H9 (cell line): ENCODE measurements around the gene NR4A2. TPM values are rescaled to one million over a fixed set of nuclear protein-coding genes. Genes with fewer than 3 reads are reported as not detected.

Source experiments
- DNase-seq: peaks from one replicate; pipeline ENCODE4 v3.0.0-alpha.2; 2017
- H2AFZ ChIP-seq: one replicate; pipeline ENCODE4 v1.6.1; 2013; ENCODE audit warnings: mild to moderate bottlenecking, low read length, control low read depth, moderate library complexity
- H2AK5ac ChIP-seq: 2 replicates; pipeline ENCODE4 v1.6.1; 2013; ENCODE audit warnings: low read length, control low read depth, mixed read lengths; ENCODE audit not compliant: insufficient read length
- H2BK120ac ChIP-seq: one replicate; pipeline ENCODE4 v1.6.1; 2013; ENCODE audit warnings: low read depth, mild to moderate bottlenecking, low read length, control low read depth, inconsistent platforms; ENCODE audit not compliant: poor library complexity, severe bottlenecking
- H2BK12ac ChIP-seq: 2 replicates; pipeline ENCODE4 v1.6.1; 2013; ENCODE audit warnings: low read length, control low read depth, mixed read lengths, low read depth; ENCODE audit not compliant: insufficient read length
- H2BK15ac ChIP-seq: 2 replicates; pipeline ENCODE4 v1.6.1; 2013; ENCODE audit warnings: low read depth, low read length, control low read depth
- H2BK20ac ChIP-seq: one replicate; pipeline ENCODE4 v1.6.1; 2013; ENCODE audit warnings: low read depth, mild to moderate bottlenecking, low read length, control low read depth, inconsistent platforms; ENCODE audit not compliant: poor library complexity, severe bottlenecking
- H2BK5ac ChIP-seq: 2 replicates; pipeline ENCODE4 v1.6.1; 2013; ENCODE audit warnings: low read length, control low read depth, mixed read lengths; ENCODE audit not compliant: insufficient read length
- H3K14ac ChIP-seq: 2 replicates; pipeline ENCODE4 v1.6.1; 2013; ENCODE audit warnings: low read length, control low read depth; ENCODE audit not compliant: insufficient read depth
- H3K18ac ChIP-seq: 2 replicates; pipeline ENCODE4 v1.6.1; 2013; ENCODE audit warnings: low read depth, mild to moderate bottlenecking, mixed read lengths, low read length, control low read depth; ENCODE audit not compliant: insufficient read length
- H3K23ac ChIP-seq: 2 replicates; pipeline ENCODE4 v1.6.1; 2013; ENCODE audit warnings: low read length, control low read depth, mixed read lengths, low read depth; ENCODE audit not compliant: insufficient read length
- H3K23me2 ChIP-seq: 2 replicates; pipeline ENCODE4 v1.6.1; 2013; ENCODE audit warnings: low read depth, mild to moderate bottlenecking, mixed read lengths, low read length, control low read depth; ENCODE audit not compliant: insufficient read length, poor library complexity, severe bottlenecking
- H3K27ac ChIP-seq: 2 replicates; pipeline ENCODE4 v1.5.1; 2013; ENCODE audit warnings: low read length, control low read depth, mixed read lengths, low read depth; ENCODE audit not compliant: insufficient read length
- H3K27me3 ChIP-seq: 2 replicates; pipeline ENCODE4 v1.6.1; 2013; ENCODE audit warnings: low read length, control low read depth, inconsistent platforms; ENCODE audit not compliant: insufficient read depth
- H3K4ac ChIP-seq: 2 replicates; pipeline ENCODE4 v1.6.1; 2013; ENCODE audit warnings: low read depth, mild to moderate bottlenecking, control low read depth, inconsistent platforms, low read length, moderate library complexity
- H3K4me1 ChIP-seq: 2 replicates; pipeline ENCODE4 v1.6.1; 2013; ENCODE audit warnings: low read length, control low read depth, inconsistent platforms; ENCODE audit not compliant: insufficient read depth
- H3K4me2 ChIP-seq: 2 replicates; pipeline ENCODE4 v1.6.1; 2013; ENCODE audit warnings: low read length, control low read depth, mixed read lengths; ENCODE audit not compliant: insufficient read length, insufficient read depth
- H3K56ac ChIP-seq: 2 replicates; pipeline ENCODE4 v1.6.1; 2013; ENCODE audit warnings: low read depth, mild to moderate bottlenecking, mixed read lengths, low read length, control low read depth; ENCODE audit not compliant: insufficient read length
- H3K79me1 ChIP-seq: 2 replicates; pipeline ENCODE4 v1.6.1; 2013; ENCODE audit warnings: low read depth, mild to moderate bottlenecking, moderate library complexity, low read length, control low read depth, inconsistent platforms; ENCODE audit not compliant: insufficient read depth, poor library complexity, severe bottlenecking
- H3K79me2 ChIP-seq: 2 replicates; pipeline ENCODE4 v1.6.1; 2013; ENCODE audit warnings: low read length, control low read depth, inconsistent platforms; ENCODE audit not compliant: insufficient read depth
- H3K9ac ChIP-seq: 2 replicates; pipeline ENCODE4 v1.6.1; 2013; ENCODE audit warnings: low read length, control low read depth, mixed read lengths; ENCODE audit not compliant: insufficient read length; ENCODE audit errors: extremely low read depth
- H3K9me3 ChIP-seq: one replicate; pipeline ENCODE4 v1.6.1; 2013; ENCODE audit warnings: low read depth, low read length, inconsistent platforms; ENCODE audit not compliant: control insufficient read depth
- H3T11ph ChIP-seq: one replicate; pipeline ENCODE4 v1.6.1; 2013; ENCODE audit warnings: mild to moderate bottlenecking, low read length, control low read depth, inconsistent platforms
- H4K20me1 ChIP-seq: one replicate; pipeline ENCODE4 v1.6.1; 2013; ENCODE audit not compliant: control insufficient read depth, insufficient read length, insufficient read depth
- H4K5ac ChIP-seq: 2 replicates; pipeline ENCODE4 v1.6.1; 2013; ENCODE audit warnings: low read depth, mild to moderate bottlenecking, mixed read lengths, low read length, control low read depth; ENCODE audit not compliant: insufficient read length
- H4K8ac ChIP-seq: replicated peaks from 2 replicates; pipeline ENCODE4 v1.6.1; 2013; ENCODE audit warnings: low read length, control low read depth, mixed read lengths, low read depth; ENCODE audit not compliant: insufficient read length
- H4K91ac ChIP-seq: 2 replicates; pipeline ENCODE4 v1.6.1; 2013; ENCODE audit warnings: low read depth, mild to moderate bottlenecking, moderate library complexity, mixed read lengths, low read length, control low read depth; ENCODE audit not compliant: insufficient read length
- H3K27ac Mint-ChIP-seq, 3 experiments: 2 replicates in 2 of 3; 3 replicates in 1 of 3; pipeline ENCODE4 v1.8.0; 2020 to 2021; ENCODE audit warnings: mixed read lengths in 3 of 3, mild to moderate bottlenecking in 1 of 3, moderate library complexity in 1 of 3
- H3K27me3 Mint-ChIP-seq: 2 replicates; pipeline ENCODE4 v1.8.0; 2021; ENCODE audit warnings: low read depth, mild to moderate bottlenecking, moderate library complexity, mixed read lengths
- H3K36me3 Mint-ChIP-seq, 3 experiments: 2 replicates in 2 of 3; 3 replicates in 1 of 3; pipeline ENCODE4 v1.8.0; 2020 to 2021; ENCODE audit warnings: low read depth in 3 of 3, mixed read lengths in 3 of 3; ENCODE audit not compliant: insufficient read depth in 1 of 3
- H3K4me1 Mint-ChIP-seq, 2 experiments: 2 replicates each; pipeline ENCODE4 v1.8.0; 2020; ENCODE audit warnings: mixed read lengths in 2 of 2
- H3K4me3 Mint-ChIP-seq, 2 experiments: 2 replicates in 1 of 2; 3 replicates in 1 of 2; pipeline ENCODE4 v1.8.0; 2020 to 2021; ENCODE audit warnings: mild to moderate bottlenecking in 2 of 2, mixed read lengths in 2 of 2, moderate library complexity in 1 of 2
- H3K9me3 Mint-ChIP-seq, 2 experiments: 2 replicates in 1 of 2; 3 replicates in 1 of 2; pipeline ENCODE4 v1.8.0; 2020; ENCODE audit warnings: mild to moderate bottlenecking in 2 of 2, mixed read lengths in 2 of 2, moderate library complexity in 1 of 2
- WGBS: extraction: QIAGEN DNeasy Blood & Tissue Kit; methylation state at CpG from one replicate; pipeline ENCODE4 v1.1.7; 2013; ENCODE audit warnings: missing lambda C conversion rate, low lambda C conversion rate, mixed read lengths; ENCODE audit not compliant: insufficient read length; ENCODE audit errors: extremely low coverage; 5-methylcytosine and 5-hydroxymethylcytosine counted together
- total RNA-seq: library from RNA; stranded (reverse); gene quantifications from 2 replicates; pipeline ENCODE4 v1.2.1, GENCODE V29; 2021
- TF ChIP-seq, protein P1 (sequence below): fragments of 200-600 bp; sonication (generic); conservative IDR thresholded peaks from 3 replicates; pipeline ENCODE4 v1.8.0; 2021; ENCODE audit warnings: antibody characterized with exemption, mild to moderate bottlenecking

The NR4A2 gene
- total RNA-seq, 1 experiment from 2014 or later = 2.0 TPM

DNA sequence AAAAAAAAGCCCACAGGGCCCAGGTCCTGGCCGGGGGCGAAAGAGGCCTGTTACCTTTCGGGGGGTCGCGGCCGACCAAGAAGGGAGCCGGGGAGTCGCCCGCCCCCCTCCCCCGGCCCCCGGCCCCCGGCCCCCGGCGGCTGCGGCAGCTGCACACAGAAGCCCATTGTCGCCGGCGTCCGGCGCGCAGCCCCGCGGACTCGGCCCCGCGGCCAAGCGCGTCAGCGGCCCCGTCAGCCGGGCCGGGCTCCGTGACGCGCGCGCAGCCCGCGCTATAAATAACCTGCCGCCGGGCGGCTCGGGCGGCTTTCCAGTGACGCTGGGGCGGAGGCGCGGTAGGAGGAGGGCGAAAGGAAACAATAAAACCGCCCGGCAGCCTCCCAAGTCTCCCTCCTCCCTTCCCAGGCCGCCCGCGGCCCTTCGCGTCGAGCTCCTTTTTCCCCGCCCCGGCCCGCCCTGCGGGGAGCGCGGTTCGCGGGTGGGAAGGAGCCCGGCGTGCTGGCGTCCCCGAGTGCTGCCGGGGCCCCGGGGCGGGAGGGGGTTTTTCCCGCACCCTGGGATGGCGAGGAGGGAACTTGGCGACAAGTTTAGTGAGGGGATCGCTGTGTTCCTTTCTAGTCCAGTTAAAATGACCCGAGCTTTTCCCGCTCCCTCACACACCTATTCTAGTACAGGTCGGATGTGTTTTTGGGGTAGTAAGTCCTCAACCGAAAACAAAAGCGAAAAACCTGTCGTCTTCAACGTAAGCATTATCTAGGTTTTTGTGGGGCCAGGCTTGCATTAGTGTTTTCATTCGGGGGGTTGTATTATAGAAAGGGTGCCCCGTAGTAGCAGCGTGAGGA lies 10.0 kb upstream of the NR4A2 start:
- Histone ChIP-seq H2BK120ac (peak overlapping the region; percentile 73), H3K4ac (no peak overlapping the region; the same call in 1 of the 2 replicates), H3K79me2 (no peaks in the 10 kb centered on the region), H4K91ac (no peak overlapping the region), H2BK20ac (no peak overlapping the region), H2BK5ac (no peak overlapping the region), H2AK5ac (no peak overlapping the region), H3K23me2 (peaks cover 7% of the 10 kb centered on the region), H3K4me2 (peak overlapping the region; percentile 90), H3K79me1 (no peaks in the 10 kb centered on the region), H3K56ac (no peak overlapping the region), H3K9me3 (no peaks in the 10 kb centered on the region), H4K8ac (no peak overlapping the region), H3K9ac (peak overlapping the region; percentile 90), H3K23ac (no peak overlapping the region), H3K27ac (peak overlapping the region; percentile 41), H3K27me3 (no peaks in the 10 kb centered on the region), H4K5ac (no peak overlapping the region), H3T11ph (peak overlapping the region; percentile 37), H3K14ac (peak overlapping the region; percentile 92; the same call in 1 of the 2 replicates), H4K20me1 (no peaks in the 10 kb centered on the region), H3K4me1 (no peaks in the 10 kb centered on the region; the same call in 1 of the 2 replicates), H2BK12ac (no peak overlapping the region), H2BK15ac (no peak overlapping the region), H3K18ac (peak overlapping the region; percentile 91), H2AFZ (peak overlapping the region; percentile 17)
- Mint-ChIP-seq H3K27me3 (peaks cover 8% of the 10 kb centered on the region; the same call in 1 of the 2 replicates), H3K36me3 (no peaks in the 10 kb centered on the region; a peak in 1 of 7 replicates), H3K4me3 (peak overlapping the region; percentile 89 to 90), H3K27ac (peak overlapping the region; percentile 95 to 98 (median 96); a peak in 6 of 7 replicates), H3K4me1 (peaks cover 44 to 51% of the 10 kb centered on the region in 2 experiments), H3K9me3 (no peaks in the 10 kb centered on the region)
- no CpG with 5 or more reads among the region's 86 CpGs for WGBS
- TF ChIP-seq, protein P1, sequence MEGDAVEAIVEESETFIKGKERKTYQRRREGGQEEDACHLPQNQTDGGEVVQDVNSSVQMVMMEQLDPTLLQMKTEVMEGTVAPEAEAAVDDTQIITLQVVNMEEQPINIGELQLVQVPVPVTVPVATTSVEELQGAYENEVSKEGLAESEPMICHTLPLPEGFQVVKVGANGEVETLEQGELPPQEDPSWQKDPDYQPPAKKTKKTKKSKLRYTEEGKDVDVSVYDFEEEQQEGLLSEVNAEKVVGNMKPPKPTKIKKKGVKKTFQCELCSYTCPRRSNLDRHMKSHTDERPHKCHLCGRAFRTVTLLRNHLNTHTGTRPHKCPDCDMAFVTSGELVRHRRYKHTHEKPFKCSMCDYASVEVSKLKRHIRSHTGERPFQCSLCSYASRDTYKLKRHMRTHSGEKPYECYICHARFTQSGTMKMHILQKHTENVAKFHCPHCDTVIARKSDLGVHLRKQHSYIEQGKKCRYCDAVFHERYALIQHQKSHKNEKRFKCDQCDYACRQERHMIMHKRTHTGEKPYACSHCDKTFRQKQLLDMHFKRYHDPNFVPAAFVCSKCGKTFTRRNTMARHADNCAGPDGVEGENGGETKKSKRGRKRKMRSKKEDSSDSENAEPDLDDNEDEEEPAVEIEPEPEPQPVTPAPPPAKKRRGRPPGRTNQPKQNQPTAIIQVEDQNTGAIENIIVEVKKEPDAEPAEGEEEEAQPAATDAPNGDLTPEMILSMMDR = no peak
- DNase-seq = peak; percentile 83
